Transverse colon (tissue), 4 donors: Measurements from ENCODE around the gene LMF2.
A peak's percentile ranks its signal among the peaks of the same experiment; 100 is the strongest.
"Not testable (repeated sequence)": the region's sequence is repeated elsewhere in the genome, so short reads cannot be mapped to it uniquely, and the experiment has no call there.

Source experiments
- CTCF ChIP-seq, 5 experiments: fragments of 200-600 bp in 3 of 5; fragments of 450-650 bp in 2 of 5; sonication (generic) in 3 of 5; IDR thresholded peaks; 1 replicate in 2 of 5; 2 replicates in 3 of 5; pipeline ENCODE4 v1.5.1; 2016 to 2017; ENCODE audit warnings: antibody characterized with exemption in 5 of 5, inconsistent platforms in 3 of 5, mild to moderate bottlenecking in 2 of 5, moderate library complexity in 1 of 5
- EP300 ChIP-seq: sonication (generic); formaldehyde crosslinking; IDR thresholded peaks from one replicate; pipeline ENCODE4 v1.6.1; 2017; ENCODE audit warnings: antibody characterized with exemption, low read depth
- POLR2A ChIP-seq: fragments of 450-650 bp; IDR thresholded peaks from one replicate; pipeline ENCODE4 v1.6.1; 2016; ENCODE audit warnings: antibody characterized with exemption, mild to moderate bottlenecking, moderate library complexity
- POLR2AphosphoS5 ChIP-seq, 3 donors: sonication (generic); formaldehyde crosslinking; IDR thresholded peaks; one replicate each; pipeline ENCODE4 v1.6.1; 2016; ENCODE audit warnings: antibody characterized with exemption in 3 of 3

DNA sequence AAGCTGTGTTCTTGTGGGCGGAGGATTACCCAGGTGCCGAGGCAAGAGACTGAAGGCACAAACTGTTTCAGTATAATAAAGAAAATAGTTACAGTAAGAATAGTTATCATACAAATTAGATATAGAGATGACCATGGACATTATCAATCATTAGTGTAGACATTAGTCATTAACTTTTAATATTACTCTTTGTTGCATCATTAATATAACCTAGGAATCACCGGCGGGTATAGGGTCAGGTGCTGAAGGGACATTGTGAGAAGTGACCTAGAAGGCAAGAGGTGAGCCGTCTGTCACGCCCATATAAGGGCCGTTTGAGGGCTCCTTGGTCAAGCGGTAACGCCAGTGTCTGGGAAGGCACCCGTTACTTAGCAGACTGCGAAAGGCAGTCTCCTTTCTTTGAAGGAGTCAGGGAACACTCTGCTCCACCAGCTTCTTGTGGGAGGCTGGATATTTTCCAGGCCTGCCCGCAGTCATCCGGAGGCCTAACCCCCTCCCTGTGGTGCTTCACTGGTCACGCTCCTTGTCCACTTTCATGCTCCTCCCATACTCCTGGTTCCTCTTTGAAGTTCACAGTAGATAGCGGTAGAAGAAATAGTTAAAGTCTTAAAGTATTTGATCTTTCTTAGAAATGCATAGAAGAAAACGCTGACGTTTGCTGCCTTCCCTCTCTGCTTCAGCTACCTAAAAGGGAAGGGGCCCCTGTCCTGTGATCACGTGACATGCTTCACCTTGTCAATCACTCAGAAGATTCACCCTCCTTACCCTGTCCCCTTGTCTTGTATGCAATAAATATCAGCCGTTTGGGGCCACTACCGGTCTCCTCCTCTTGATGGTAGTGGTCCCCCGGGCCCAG is 26.6 kb upstream of the LMF2 start:
- not testable (repeated sequence) for TF ChIP-seq CTCF (IDR thresholded peaks at IDR 0.05); EP300; POLR2A
- peak in 1 of 3 donors; percentile 45 for TF ChIP-seq POLR2AphosphoS5 (IDR thresholded peaks at IDR 0.05)
